A549 (cell line): ENCODE measurements around the gene TCHH. TPM values are rescaled to one million over a fixed set of nuclear protein-coding genes. Genes with fewer than 3 reads are reported as not detected.
A peak's percentile ranks its signal among the peaks of the same experiment; 100 is the strongest.

ENCODE experiments used
- ATOH8 ChIP-seq: fragments of 250-450 bp; sonication (Bioruptor Pico); IDR thresholded peaks from 2 replicates; pipeline ENCODE4 v1.5.0; 2020; ENCODE audit warnings: low read depth, mild to moderate bottlenecking, moderate library complexity
- CHD2 ChIP-seq: fragments of 150-350 bp; IDR thresholded peaks from 2 replicates; pipeline ENCODE4 v1.6.1; 2014; ENCODE audit warnings: low read length; ENCODE audit not compliant: partially characterized antibody
- CTCF ChIP-seq: fragments of >200 bp; sonication (Bioruptor Twin); formaldehyde crosslinking; IDR thresholded peaks from 3 replicates; pipeline ENCODE4 v1.5.1; 2016
- E2F6 ChIP-seq: IDR thresholded peaks from 2 replicates; pipeline ENCODE4 v1.6.1; 2012; ENCODE audit warnings: low read depth, borderline replicate concordance
- EP300 ChIP-seq, 2 experiments: fragments of >200 bp; sonication (Bioruptor Twin); formaldehyde crosslinking; IDR thresholded peaks; 2 replicates in 1 of 2; 3 replicates in 1 of 2; pipeline ENCODE4 v1.6.1; 2016 to 2017
- FOSL2 ChIP-seq, 2 experiments: fragments of 450-650 bp in 1 of 2; fragments of >200 bp in 1 of 2; sonication (Bioruptor Twin) in 1 of 2; formaldehyde crosslinking; IDR thresholded peaks; 2 replicates each; pipeline versions ENCODE4 v1.5.0 to v1.6.1; 2016 to 2020; ENCODE audit warnings: mild to moderate bottlenecking in 1 of 2, moderate library complexity in 1 of 2
- HDAC2 ChIP-seq: fragments of 200-600 bp; sonication (generic); IDR thresholded peaks from 2 replicates; pipeline ENCODE4 v1.6.1; 2016
- HMGXB4 ChIP-seq: fragments of 250-450 bp; sonication (Bioruptor Pico); IDR thresholded peaks from 2 replicates; pipeline ENCODE4 v1.5.0; 2021; ENCODE audit warnings: mild to moderate bottlenecking, moderate library complexity, borderline replicate concordance
- MAX ChIP-seq: IDR thresholded peaks from 2 replicates; pipeline ENCODE4 v1.6.1; 2012
- NFE2L2 ChIP-seq: fragments of 150-350 bp; conservative IDR thresholded peaks from 2 replicates; pipeline ENCODE4 v1.6.1; 2014; ENCODE audit warnings: low read length
- NPAS2 ChIP-seq: fragments of 250-450 bp; sonication (Bioruptor Pico); IDR thresholded peaks from 2 replicates; pipeline ENCODE4 v1.8.0; 2022; ENCODE audit warnings: mild to moderate bottlenecking, moderate library complexity, borderline replicate concordance
- POLR2AphosphoS2 ChIP-seq: conservative IDR thresholded peaks from 2 replicates; pipeline ENCODE4 v1.6.1; 2012; ENCODE audit warnings: low read length, improper control_type of control experiment, inconsistent platforms
- RARB ChIP-seq: fragments of 250-450 bp; sonication (Bioruptor Pico); IDR thresholded peaks from 2 replicates; pipeline ENCODE4 v1.8.0; 2021; ENCODE audit warnings: mild to moderate bottlenecking, moderate library complexity
- REST ChIP-seq: fragments of 200-600 bp; sonication (generic); IDR thresholded peaks from 2 replicates; pipeline ENCODE4 v1.6.1; 2016; ENCODE audit warnings: antibody characterized with exemption, mild to moderate bottlenecking, moderate library complexity
- RFX5 ChIP-seq: fragments of 450-650 bp; IDR thresholded peaks from 2 replicates; pipeline ENCODE4 v1.7.1; 2014; ENCODE audit warnings: antibody characterized with exemption, mild to moderate bottlenecking, moderate library complexity
- SMC3 ChIP-seq: fragments of >200 bp; sonication (Bioruptor Twin); formaldehyde crosslinking; IDR thresholded peaks from 3 replicates; pipeline ENCODE4 v1.6.1; 2018; ENCODE audit warnings: inconsistent platforms
- ZNF302 ChIP-seq: fragments of 250-450 bp; sonication (Bioruptor Pico); IDR thresholded peaks from 2 replicates; pipeline ENCODE4 v1.9.0; 2021; ENCODE audit warnings: inconsistent platforms, mild to moderate bottlenecking, moderate library complexity
- ZSCAN20 ChIP-seq: fragments of 250-450 bp; sonication (Bioruptor Pico); IDR thresholded peaks from 2 replicates; pipeline ENCODE4 v1.8.0; 2022; ENCODE audit warnings: mild to moderate bottlenecking, moderate library complexity
- polyA plus RNA-seq, 4 experiments: library from polyadenylated mRNA; depleted of rRNA in 3 of 4; stranded (reverse); fragments of >200 nt; fragmentation: RNase III in 1 of 4; extraction: RNeasy Plus Mini Kit Qiagen cat#74134 plus additional on column Dnase treatment in 1 of 4; gene quantifications; 2 replicates in 3 of 4; 3 replicates in 1 of 4; pipeline ENCODE4 v1.2.3, GENCODE V29; 2011 to 2017

TCHH gene
- polyA plus RNA-seq, 2 of the 4 experiments (the other 2 are of a cell fraction): 0.08 to 0.09 TPM

- TF ChIP-seq REST: no peak
- TF ChIP-seq NPAS2 (CRISPR knock-in tag): no peak
- TF ChIP-seq E2F6: peak; percentile 35; the same call in 1 of the 2 replicates
- TF ChIP-seq ZNF302 (CRISPR knock-in tag): no peak
- no peak for TF ChIP-seq RARB
- peak; percentile 95; the same call in 1 of the 2 replicates for TF ChIP-seq HDAC2
- TF ChIP-seq RFX5: no peak
- peak; percentile 33; the same call in 2 of the 3 replicates for TF ChIP-seq CTCF
- no peak for TF ChIP-seq ATOH8 (CRISPR knock-in tag)
- no peak for TF ChIP-seq CHD2
- TF ChIP-seq SMC3: no peak
- no peak for TF ChIP-seq EP300 (IDR thresholded peaks at IDR 0.05)
- no peak for TF ChIP-seq HMGXB4
- no peak for TF ChIP-seq FOSL2 (IDR thresholded peaks at IDR 0.05)
- TF ChIP-seq FOSL2 (CRISPR knock-in tag; IDR thresholded peaks at IDR 0.05): no peak
- no peak for TF ChIP-seq POLR2AphosphoS2
- no peak for TF ChIP-seq NFE2L2
- TF ChIP-seq ZSCAN20: no peak
- TF ChIP-seq MAX: peak; percentile 70
These were observed 7.0 kb downstream of the TCHH start (continued) for GRCh38 chr1:152107984-152108881.
